Stimulated activated CD8-positive, alpha-beta memory T cell treated with anti-CD3 and anti-CD28 coated beads, Interleukin-2, amount 100 ng/mL, for 1 hour (primary cell): ENCODE results near the gene HSPA8.

Source experiments
- DNase-seq, 2 donors: peaks; one replicate each; pipeline ENCODE4 v3.0.0-alpha.2; 2020; ENCODE audit warnings: low read depth in 2 of 2

HSPA8 gene

GRCh38 chr11:123047266-123047946 lies 14.5 kb downstream of the HSPA8 start:
- no peak for DNase-seq

- DNase-seq = no peak
Observed at GRCh38 chr11:123046473-123047259, 15.3 kb downstream of the HSPA8 start.

- no peak for DNase-seq
Observed at GRCh38 chr11:123045101-123045500, 16.8 kb downstream of the HSPA8 start.

- no peak for DNase-seq
Observed at GRCh38 chr11:123041185-123041584, 20.8 kb downstream of the HSPA8 start.

GRCh38 chr11:123040111-123040432 lies 21.9 kb downstream of the HSPA8 start:
- DNase-seq = no peak

- no peak for DNase-seq
Observed at GRCh38 chr11:123035831-123036230, 26.1 kb downstream of the HSPA8 start.

- no peak for DNase-seq
Observed at GRCh38 chr11:123034597-123034996, 27.3 kb downstream of the HSPA8 start.

- DNase-seq = no peak
Observed at GRCh38 chr11:123033895-123034294, 28.0 kb downstream of the HSPA8 start.

- DNase-seq = no peak
Observed at GRCh38 chr11:123030517-123030916, 31.4 kb downstream of the HSPA8 start.

GRCh38 chr11:123020968-123021367 lies 41.0 kb downstream of the HSPA8 start:
- no peak for DNase-seq

- no peak for DNase-seq
Observed at GRCh38 chr11:123018702-123019101, 43.2 kb downstream of the HSPA8 start.

GRCh38 chr11:123011510-123011909 lies 50.4 kb downstream of the HSPA8 start:
- no peak for DNase-seq
